ENCODE results near the gene SIK2. TPM values are rescaled to one million over a fixed set of nuclear protein-coding genes. Genes with fewer than 3 reads are reported as not detected.

The SIK2 gene
- total RNA-seq, 8 experiments from 2014 or later: 8.5 to 22.5 (median 12.1) TPM

- no peak for ATAC-seq (replicated peaks in 6 of 8)
- Histone ChIP-seq H3K4me3 (peak overlapping the region; percentile 76 to 91 (median 82)), H3K27ac (no peak overlapping the region), H3K4me1 (replicated peaks in 1 of 2) (peaks cover 3 to 17% of the 10 kb centered on the region in 2 donors)
- in situ Hi-C loops (cut with MboI; ENCODE audit: low pct_unique_long_range_greater_than_20kb in 2 of 9, low sequenced_read_pairs in 9 of 9, unreplicated experiment in 9 of 9): loop anchor here in 6 of 9 experiments (10.0 to 25.0 kb wide), 4 partner anchors 160 to 240 kb away; partner anchors contain the start of gene PPP2R1B (in 1 of the 6)
- 0 to 40% (median 20%) methylated on average over 1 to 9 of the region's 9 CpGs; no CpG with 5 or more reads in 1 of the 10 experiments for whole genome bisulfite sequencing, 10 experiments
These were observed 2.3 kb downstream of the SIK2 start for GRCh38 chr11:111604392-111605009.

- H3K27ac ChIP-seq: no peak overlapping the region
- in situ Hi-C loops (cut with MboI; ENCODE audit: low pct_unique_long_range_greater_than_20kb in 2 of 9, low sequenced_read_pairs in 9 of 9, unreplicated experiment in 9 of 9): loop anchor here in 6 of 9 experiments (10.0 to 25.0 kb wide), 4 partner anchors 159 to 239 kb away; partner anchors contain the start of gene PPP2R1B (in 1 of the 6)
- 0 to 76% (median 50%) methylated on average over 1 to 4 of the region's 4 CpGs; no CpG with 5 or more reads in 1 of the 10 experiments for WGBS, 10 experiments
- no peak for ATAC-seq (replicated peaks in 6 of 8)
- peaks cover 3 to 17% of the 10 kb centered on the region in 2 donors for H3K4me1 ChIP-seq (replicated peaks in 1 of 2)
- H3K4me3 ChIP-seq: no peak overlapping the region
These were observed 3.4 kb downstream of the SIK2 start for GRCh38 chr11:111605681-111606080.

DNA sequence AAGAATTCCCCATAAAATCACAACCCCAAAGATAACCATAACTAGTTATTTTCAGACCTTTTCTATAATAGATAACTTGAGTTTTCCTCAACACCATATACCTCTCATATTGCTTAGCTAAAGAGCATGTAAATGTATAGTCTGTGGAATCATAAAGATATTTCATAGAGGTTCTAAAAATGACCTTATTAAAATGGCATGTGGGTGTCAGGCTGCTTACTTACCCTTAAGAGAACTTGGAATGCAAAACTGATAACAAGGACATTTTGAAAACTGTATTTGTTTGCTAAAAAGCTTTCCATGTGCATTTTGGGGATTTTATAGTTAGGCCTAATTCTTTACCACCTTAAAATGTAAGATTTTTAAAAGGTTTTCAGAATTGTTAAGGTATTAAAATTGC is 4.7 kb downstream of the SIK2 start:
- ATAC-seq (replicated peaks in 6 of 8): no peak
- Histone ChIP-seq H3K4me1 (replicated peaks in 1 of 2) (peaks cover 3 to 17% of the 10 kb centered on the region in 2 donors), H3K4me3 (no peak overlapping the region), H3K27ac (no peak overlapping the region)
- in situ Hi-C loops (cut with MboI; ENCODE audit: low pct_unique_long_range_greater_than_20kb in 2 of 9, low sequenced_read_pairs in 9 of 9, unreplicated experiment in 9 of 9): loop anchor here in 6 of 9 experiments (10.0 to 25.0 kb wide), 4 partner anchors 158 to 238 kb away; partner anchors contain the start of gene PPP2R1B (in 1 of the 6)

- WGBS, 10 experiments: 75 to 100% (median 93%) methylated on average over 1 to 3 of the region's 3 CpGs
- Histone ChIP-seq H3K4me1 (replicated peaks in 1 of 2) (peaks cover 3 to 17% of the 10 kb centered on the region in 2 donors), H3K27ac (no peak overlapping the region), H3K4me3 (no peak overlapping the region)
- in situ Hi-C loops (cut with MboI; ENCODE audit: low pct_unique_long_range_greater_than_20kb in 2 of 9, low sequenced_read_pairs in 9 of 9, unreplicated experiment in 9 of 9): loop anchor here in 6 of 9 experiments (10.0 to 25.0 kb wide), 4 partner anchors 157 to 237 kb away; partner anchors contain the start of gene PPP2R1B (in 1 of the 6)
- ATAC-seq (replicated peaks in 6 of 8): no peak
These were observed 5.5 kb downstream of the SIK2 start for GRCh38 chr11:111607751-111608150.

- in situ Hi-C loops (cut with MboI; ENCODE audit: low pct_unique_long_range_greater_than_20kb in 2 of 9, low sequenced_read_pairs in 9 of 9, unreplicated experiment in 9 of 9): loop anchor here in 1 of 9 experiments (25.0 kb wide), 1 partner anchor 175 kb away; no protein-coding TSS in a partner anchor
- H3K4me3 ChIP-seq: no peak overlapping the region
- no peak overlapping the region for H3K27ac ChIP-seq
- WGBS, 10 experiments: 0 to 100% (median 84%) methylated on average over 1 of the region's 1 CpG; no CpG with 5 or more reads in 4 of the 10 experiments
- peak in 3 of 8 experiments; percentile 78 to 89 (median 85) for ATAC-seq (replicated peaks in 6 of 8)
- no peaks in the 10 kb centered on the region for H3K4me1 ChIP-seq (replicated peaks in 1 of 2)
These were observed 10.0 kb downstream of the SIK2 start for GRCh38 chr11:111612224-111612623.

- in situ Hi-C loops (cut with MboI; ENCODE audit: low pct_unique_long_range_greater_than_20kb in 2 of 9, low sequenced_read_pairs in 9 of 9, unreplicated experiment in 9 of 9): loop anchor here in 1 of 9 experiments (25.0 kb wide), 1 partner anchor 170 kb away; no protein-coding TSS in a partner anchor
- WGBS, 10 experiments: 40 to 100% (median 88%) methylated on average over 1 to 4 of the region's 4 CpGs
- peak in 3 of 8 experiments; percentile 74 to 80 (median 75) for ATAC-seq (replicated peaks in 6 of 8)
- no peaks in the 10 kb centered on the region for H3K4me1 ChIP-seq (replicated peaks in 1 of 2)
- H3K27ac ChIP-seq: no peak overlapping the region
- H3K4me3 ChIP-seq: no peak overlapping the region
These were observed 15.0 kb downstream of the SIK2 start for GRCh38 chr11:111617286-111617685.

- in situ Hi-C loops (cut with MboI; ENCODE audit: low pct_unique_long_range_greater_than_20kb in 2 of 9, low sequenced_read_pairs in 9 of 9, unreplicated experiment in 9 of 9): loop anchor here in 1 of 9 experiments (25.0 kb wide), 1 partner anchor 167 kb away; no protein-coding TSS in a partner anchor
- no peak for ATAC-seq (replicated peaks in 6 of 8)
- Histone ChIP-seq H3K4me3 (no peak overlapping the region), H3K4me1 (replicated peaks in 1 of 2) (no peaks in the 10 kb centered on the region), H3K27ac (no peak overlapping the region)
These were observed 18.3 kb downstream of the SIK2 start for GRCh38 chr11:111620518-111620917.

GRCh38 chr11:111623527-111624030 is 21.3 kb downstream of the SIK2 start:
- in situ Hi-C loops (cut with MboI; ENCODE audit: low pct_unique_long_range_greater_than_20kb in 2 of 9, low sequenced_read_pairs in 9 of 9, unreplicated experiment in 9 of 9): loop anchor here in 1 of 9 experiments (25.0 kb wide), 1 partner anchor 164 kb away; no protein-coding TSS in a partner anchor
- Histone ChIP-seq H3K4me3 (no peak overlapping the region), H3K4me1 (replicated peaks in 1 of 2) (no peaks in the 10 kb centered on the region), H3K27ac (no peak overlapping the region)
- WGBS, 10 experiments: 94 to 100% (median 100%) methylated on average over 1 to 4 of the region's 4 CpGs; no CpG with 5 or more reads in 1 of the 10 experiments
- ATAC-seq (replicated peaks in 6 of 8): no peak

DNA sequence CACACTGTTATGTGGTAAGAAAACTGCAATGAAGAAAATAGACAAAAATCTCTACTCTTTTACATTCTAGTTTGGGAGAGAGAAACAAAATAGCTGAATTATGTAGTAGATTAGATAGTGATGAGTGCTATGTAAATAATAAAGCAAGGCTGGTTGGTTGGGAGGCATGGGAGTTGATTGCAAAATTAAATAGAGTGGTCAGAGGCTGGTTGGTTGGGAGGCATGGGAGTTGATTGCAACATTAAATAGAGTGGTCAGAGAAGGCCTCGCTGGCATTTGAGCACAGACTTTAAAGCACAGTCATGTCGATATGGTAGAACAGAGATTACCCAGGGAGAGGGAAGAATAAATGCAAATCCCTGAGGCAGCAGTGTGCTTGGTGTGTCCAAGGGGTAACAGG is 22.4 kb downstream of the SIK2 start:
- in situ Hi-C loops (cut with MboI; ENCODE audit: low pct_unique_long_range_greater_than_20kb in 2 of 9, low sequenced_read_pairs in 9 of 9, unreplicated experiment in 9 of 9): loop anchor here in 1 of 9 experiments (25.0 kb wide), 1 partner anchor 163 kb away; no protein-coding TSS in a partner anchor
- Histone ChIP-seq H3K4me3 (no peak overlapping the region), H3K4me1 (replicated peaks in 1 of 2) (no peaks in the 10 kb centered on the region), H3K27ac (no peak overlapping the region)
- no peak for ATAC-seq (replicated peaks in 6 of 8)
- WGBS, 10 experiments: 77 to 100% (median 94%) methylated on average over 1 to 2 of the region's 2 CpGs; no CpG with 5 or more reads in 1 of the 10 experiments

- ATAC-seq (replicated peaks in 6 of 8): peak in 1 of 8 experiments; percentile 71
- in situ Hi-C loops (cut with MboI; ENCODE audit: low pct_unique_long_range_greater_than_20kb in 2 of 9, low sequenced_read_pairs in 9 of 9, unreplicated experiment in 9 of 9): no loop called here
These were observed 25.3 kb downstream of the SIK2 start for GRCh38 chr11:111627591-111627990.

GRCh38 chr11:111629499-111629898 is 27.2 kb downstream of the SIK2 start:
- WGBS, 10 experiments: 29 to 92% (median 71%) methylated on average over 1 to 2 of the region's 2 CpGs
- Histone ChIP-seq H3K27ac (no peak overlapping the region), H3K4me3 (no peak overlapping the region), H3K4me1 (replicated peaks in 1 of 2) (peaks cover 2 to 7% of the 10 kb centered on the region in 2 donors)
- in situ Hi-C loops (cut with MboI; ENCODE audit: low pct_unique_long_range_greater_than_20kb in 2 of 9, low sequenced_read_pairs in 9 of 9, unreplicated experiment in 9 of 9): no loop called here
- no peak for ATAC-seq (replicated peaks in 6 of 8)

More at GRCh38 chr11:111627591-111627990, 25.3 kb downstream of the SIK2 start:
- H3K4me3 ChIP-seq: no peak overlapping the region
- 10 to 90% (median 86%) methylated on average over 1 of the region's 1 CpG; no CpG with 5 or more reads in 1 of the 10 experiments for WGBS, 10 experiments
- H3K27ac ChIP-seq: no peak overlapping the region
- peaks cover 2 to 3% of the 10 kb centered on the region in 2 donors for H3K4me1 ChIP-seq (replicated peaks in 1 of 2)

GRCh38 chr11:111631024-111631665 is 28.9 kb downstream of the SIK2 start:
- H3K4me1 ChIP-seq (replicated peaks in 1 of 2): peaks cover 10% of the 10 kb centered on the region in 2 donors
- no peak for ATAC-seq (replicated peaks in 6 of 8)
- no peak overlapping the region for H3K4me3 ChIP-seq
- H3K27ac ChIP-seq: no peak overlapping the region
- in situ Hi-C loops (cut with MboI; ENCODE audit: low pct_unique_long_range_greater_than_20kb in 2 of 9, low sequenced_read_pairs in 9 of 9, unreplicated experiment in 9 of 9): no loop called here

GRCh38 chr11:111631666-111632039 is 29.4 kb downstream of the SIK2 start:
- H3K27ac ChIP-seq: no peak overlapping the region
- WGBS, 10 experiments: 27 to 90% (median 63%) methylated on average over 1 to 3 of the region's 3 CpGs
- no peak overlapping the region for H3K4me3 ChIP-seq
- peak in 2 of 8 experiments; percentile 42 to 62 for ATAC-seq (replicated peaks in 6 of 8)
- in situ Hi-C loops (cut with MboI; ENCODE audit: low pct_unique_long_range_greater_than_20kb in 2 of 9, low sequenced_read_pairs in 9 of 9, unreplicated experiment in 9 of 9): no loop called here
- peaks cover 10 to 11% of the 10 kb centered on the region in 2 donors for H3K4me1 ChIP-seq (replicated peaks in 1 of 2)

Data from motor neuron (in vitro differentiated cells).